ENCODE measurements around the gene TMX2.

- no peak for TF ChIP-seq SMARCA5 (IDR thresholded peaks at IDR 0.05)
- peak in 1 of 3 experiments; percentile 17; a peak in 1 of 6 replicates for TF ChIP-seq CTCF (IDR thresholded peaks at IDR 0.05 in 2 of 3, conservative IDR thresholded peaks at IDR 0.05 in 1 of 3; ENCODE audit: insufficient read depth in 2 of 3, low read depth in 1 of 3, low read length in 3 of 3)
- no peak for TF ChIP-seq MYC (IDR thresholded peaks at IDR 0.05; ENCODE audit: low read depth, low read length)
- no peak for TF ChIP-seq MYC (CRISPR knock-in tag; IDR thresholded peaks at IDR 0.05; ENCODE audit: borderline replicate concordance, low read depth)
- no peak for TF ChIP-seq USF2 (CRISPR knock-in tag; IDR thresholded peaks at IDR 0.05)
- no peak for TF ChIP-seq TCF7 (IDR thresholded peaks at IDR 0.05; ENCODE audit: borderline replicate concordance)
- TF ChIP-seq POLR2A (conservative IDR thresholded peaks at IDR 0.05) = no peak; the same call in 1 of the 2 replicates
- no peak for TF ChIP-seq DMBX1 (CRISPR knock-in tag; IDR thresholded peaks at IDR 0.05; ENCODE audit: borderline replicate concordance)
- TF ChIP-seq RBFOX2 (IDR thresholded peaks at IDR 0.05; ENCODE audit: low read depth, low read length) = no peak
- no peak for TF ChIP-seq ZKSCAN1 (IDR thresholded peaks at IDR 0.05; ENCODE audit: low read depth, low read length)
- TF ChIP-seq GABPB1 (CRISPR knock-in tag; IDR thresholded peaks at IDR 0.05) = no peak
- TF ChIP-seq ZNF24 (IDR thresholded peaks at IDR 0.05) = no peak
- TF ChIP-seq CCNT2 (IDR thresholded peaks at IDR 0.05; ENCODE audit: borderline replicate concordance, extremely low read depth, insufficient read length, low read depth, low read length) = no peak
These were observed 12.0 kb upstream of the TMX2 start for GRCh38 chr11:57700425-57700824.
